Vagina (tissue), 2 donors: ENCODE data around the gene DLG2.

ENCODE experiments used
- CTCF ChIP-seq, 3 experiments: fragments of 450-650 bp in 2 of 3; fragments of 200-600 bp in 1 of 3; sonication (generic) in 1 of 3; IDR thresholded peaks; one replicate each; pipeline ENCODE4 v1.5.1; 2017 to 2019; ENCODE audit warnings: antibody characterized with exemption in 3 of 3, mild to moderate bottlenecking in 2 of 3, moderate library complexity in 2 of 3
- POLR2A ChIP-seq, 2 donors: fragments of 450-650 bp; IDR thresholded peaks; one replicate each; pipeline ENCODE4 v1.6.1; 2017; ENCODE audit warnings: antibody characterized with exemption in 2 of 2, mild to moderate bottlenecking in 2 of 2, moderate library complexity in 2 of 2
- POLR2AphosphoS5 ChIP-seq, 2 donors: sonication (generic); formaldehyde crosslinking; IDR thresholded peaks; one replicate each; pipeline ENCODE4 v1.9.0; 2017; ENCODE audit warnings: antibody characterized with exemption in 2 of 2, mild to moderate bottlenecking in 2 of 2, low read depth in 1 of 2; ENCODE audit not compliant: insufficient read depth in 1 of 2

DNA sequence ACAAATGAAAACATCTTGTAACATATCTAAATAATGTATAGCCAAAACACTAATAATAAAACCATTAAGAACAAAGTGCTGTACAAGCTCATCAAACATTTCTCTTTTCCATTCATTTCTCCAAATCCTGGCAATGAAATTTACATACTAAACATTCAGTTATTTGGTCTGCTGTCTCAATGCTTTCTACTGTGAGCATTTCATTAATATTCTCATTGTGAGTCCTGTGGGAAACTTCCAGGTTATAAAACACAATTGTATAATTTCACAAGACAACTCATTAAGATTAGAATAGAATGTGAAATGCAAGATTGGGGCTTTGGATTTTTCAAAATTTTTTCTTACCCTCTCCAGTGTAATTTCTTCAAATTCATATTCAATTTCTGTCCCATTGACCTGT lies 1464.0 kb downstream of the DLG2 start:
- TF ChIP-seq POLR2A (IDR thresholded peaks at IDR 0.05) (no peak), CTCF (IDR thresholded peaks at IDR 0.05) (no peak), POLR2AphosphoS5 (IDR thresholded peaks at IDR 0.05; ENCODE audit: insufficient read depth in 1 of 2, low read depth in 1 of 2) (no peak)
